Measurements from ENCODE around the gene PLCB3.

PLCB3 gene

DNA sequence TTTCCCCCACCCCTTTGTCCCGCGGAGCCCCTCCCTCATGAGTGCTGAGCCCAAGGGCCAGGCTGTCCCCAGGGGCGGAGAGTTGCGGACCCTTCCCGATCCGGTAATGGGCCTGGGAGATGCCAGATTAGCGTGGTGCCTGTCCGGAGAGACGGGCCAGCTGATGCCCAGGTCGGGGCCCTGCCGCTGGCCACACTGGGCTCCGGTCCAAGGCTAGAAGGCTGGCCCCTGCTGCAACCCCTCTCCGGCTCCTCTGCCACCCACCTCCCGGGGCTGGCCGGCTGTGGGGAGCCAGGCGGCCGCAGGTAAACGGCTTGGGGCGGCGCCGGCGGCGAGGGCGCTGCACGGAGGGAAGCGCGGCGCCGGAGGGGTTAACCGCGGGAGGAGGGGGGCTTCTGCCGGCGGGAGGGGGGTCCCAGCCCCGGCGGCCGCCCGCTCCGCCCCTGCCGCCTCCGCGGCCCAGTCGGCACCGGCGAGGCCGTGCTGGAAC lies 40.0 kb downstream of the PLCB3 start, which contains the start of gene KCNK4:
TSS of gene KCNK4 (plus strand) at position 41 of the 490 bp plus-strand sequence. CDS start 1,717 bp downstream, outside the sequence.
- FAIRE-seq (no peak), DNase-seq (ENCODE audit: insufficient read length, low spot score) (no peak)

DNA sequence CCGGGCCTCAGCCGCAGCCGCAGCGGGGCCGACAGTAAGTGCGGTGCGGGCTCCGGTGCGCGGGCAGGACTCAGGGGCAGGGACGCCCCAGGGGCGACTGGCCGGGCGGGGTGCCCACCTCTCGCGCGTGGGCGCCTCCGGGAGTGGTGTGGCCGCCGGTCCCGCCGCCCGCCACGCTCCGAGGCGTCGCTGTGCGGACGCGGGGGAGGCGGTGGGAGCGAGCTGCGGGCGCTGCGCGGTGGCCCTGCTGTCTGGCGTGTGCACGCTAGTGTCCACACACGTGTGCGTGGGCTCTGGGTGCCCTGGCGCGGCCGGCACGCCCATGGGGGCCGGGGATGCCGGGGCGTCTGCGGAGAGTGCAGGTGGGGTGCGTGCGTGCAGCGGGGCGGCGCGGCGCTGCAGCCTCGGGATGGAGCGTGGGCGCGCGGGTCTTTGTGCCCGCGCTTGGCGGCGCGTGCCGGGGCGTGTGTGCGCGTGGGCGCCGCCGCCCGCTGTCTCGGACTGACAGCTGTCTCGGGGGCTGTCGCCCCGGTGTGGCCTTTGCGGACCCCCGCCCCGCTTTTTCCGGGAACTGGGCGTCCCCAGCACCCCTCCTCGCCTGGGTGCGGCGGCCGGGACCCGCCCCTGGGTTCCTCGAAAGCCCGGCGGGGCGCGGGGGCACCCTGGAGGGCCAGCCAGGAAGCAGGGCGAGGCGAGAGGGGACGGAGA lies 40.6 kb downstream of the PLCB3 start:
- TF ChIP-seq POLR2A (IDR thresholded peaks at IDR 0.05; ENCODE audit: low read depth, low read length): no peak

More for the DNA sequence above, 40.0 kb downstream of the PLCB3 start, which contains the start of gene KCNK4:
- TF ChIP-seq POLR2A (IDR thresholded peaks at IDR 0.05; ENCODE audit: low read depth, low read length): no peak

DNA sequence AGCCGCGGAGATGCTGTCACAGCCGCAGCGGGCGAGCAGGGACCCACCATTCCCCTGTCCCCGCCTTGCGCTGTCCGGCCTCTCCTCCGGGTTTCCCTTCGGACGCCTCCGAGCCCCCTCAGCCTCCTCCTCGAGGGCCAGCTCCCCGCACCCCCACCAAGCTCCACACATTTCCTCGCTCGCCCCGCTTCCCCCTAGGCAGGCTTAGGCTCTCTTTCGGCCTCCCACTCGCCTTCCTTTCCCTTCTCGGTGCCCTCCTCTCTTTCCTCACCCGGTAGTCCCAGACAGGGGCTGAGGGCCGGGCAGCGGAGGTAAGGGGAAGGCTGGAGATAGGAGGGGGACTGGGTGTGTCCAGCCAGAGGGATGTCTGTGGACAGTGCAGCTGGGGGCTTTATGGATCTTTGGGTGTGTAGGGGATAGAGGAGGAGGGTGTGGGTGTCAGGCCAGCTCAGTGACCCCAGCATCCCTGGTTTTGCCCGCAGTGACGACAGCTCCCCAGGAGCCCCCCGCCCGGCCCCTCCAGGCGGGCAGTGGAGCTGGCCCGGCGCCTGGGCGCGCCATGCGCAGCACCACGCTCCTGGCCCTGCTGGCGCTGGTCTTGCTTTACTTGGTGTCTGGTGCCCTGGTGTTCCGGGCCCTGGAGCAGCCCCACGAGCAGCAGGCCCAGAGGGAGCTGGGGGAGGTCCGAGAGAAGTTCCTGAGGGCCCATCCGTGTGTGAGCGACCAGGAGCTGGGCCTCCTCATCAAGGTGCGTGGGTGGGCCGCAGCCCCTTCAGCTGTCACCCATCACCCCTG lies 41.3 kb downstream of the PLCB3 start:
- no peak for FAIRE-seq
- no peak for TF ChIP-seq POLR2A (IDR thresholded peaks at IDR 0.05; ENCODE audit: low read depth, low read length)
- no peak for DNase-seq (ENCODE audit: insufficient read length, low spot score)

More for the DNA sequence above, 40.6 kb downstream of the PLCB3 start:
- FAIRE-seq: no peak
- DNase-seq (ENCODE audit: insufficient read length, low spot score): no peak

DNA sequence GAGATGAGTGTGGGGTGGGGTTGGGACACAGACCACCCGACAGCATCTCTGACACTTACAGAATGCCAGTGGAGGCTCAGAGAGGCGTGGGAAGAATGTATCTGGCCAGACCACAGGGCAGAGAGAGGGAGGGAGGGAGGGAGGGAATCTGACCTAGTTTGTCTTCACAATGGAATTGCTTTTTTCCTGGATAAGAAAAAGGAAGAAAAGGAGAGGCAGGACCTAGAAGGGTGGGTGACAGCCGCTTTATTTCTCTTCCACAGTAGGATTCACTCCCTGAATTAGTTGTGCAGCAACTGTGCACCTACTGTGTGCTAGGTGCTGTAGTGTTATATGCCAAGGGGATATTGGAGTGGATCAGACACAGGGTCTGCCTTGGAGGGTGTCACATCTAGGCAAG lies 43.4 kb downstream of the PLCB3 start:
- FAIRE-seq (no peak), DNase-seq (ENCODE audit: insufficient read length, low spot score) (no peak)
- TF ChIP-seq POLR2A (IDR thresholded peaks at IDR 0.05; ENCODE audit: low read depth, low read length): no peak

DNA sequence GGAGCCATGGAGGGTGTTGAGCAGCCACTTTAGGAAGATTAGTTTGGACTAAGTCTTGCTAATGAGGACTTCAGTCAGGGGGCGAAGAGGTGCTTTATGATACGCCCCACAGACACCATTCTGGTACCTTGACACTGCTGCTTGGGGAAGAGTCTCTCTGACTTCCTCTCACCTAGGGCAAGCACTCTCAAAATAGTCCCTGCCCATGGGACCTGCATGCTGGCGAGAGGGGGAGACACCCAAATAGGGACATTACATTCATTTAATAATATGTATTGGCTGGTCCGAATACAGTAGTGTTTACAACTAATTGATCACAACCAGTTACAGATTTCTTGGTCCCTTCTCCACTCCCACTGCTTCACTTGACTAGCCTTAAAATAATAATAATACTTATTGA lies 44.4 kb downstream of the PLCB3 start:
- FAIRE-seq (no peak), DNase-seq (ENCODE audit: insufficient read length, low spot score) (no peak)
- TF ChIP-seq POLR2A (IDR thresholded peaks at IDR 0.05; ENCODE audit: low read depth, low read length): no peak

DNA sequence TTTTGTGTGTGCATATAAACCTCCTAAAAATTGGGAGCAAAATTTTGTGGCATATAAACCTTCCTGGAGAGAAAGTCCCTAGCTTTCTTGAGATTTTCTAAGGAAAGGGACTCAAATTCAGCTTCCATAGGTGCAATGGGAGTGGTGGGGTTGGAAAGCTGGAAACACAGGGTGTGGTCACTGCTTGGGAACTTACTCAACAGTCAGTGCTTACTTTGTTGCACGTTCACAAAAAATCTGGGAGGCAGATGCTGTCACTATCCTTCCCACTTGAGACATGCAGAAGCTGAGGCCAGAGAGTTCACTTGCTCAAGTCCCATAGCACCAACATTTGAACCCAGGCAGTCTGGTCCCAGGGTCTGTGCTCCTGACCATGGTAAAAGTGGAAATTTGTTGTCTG lies 44.9 kb downstream of the PLCB3 start:
- no peak for TF ChIP-seq POLR2A (IDR thresholded peaks at IDR 0.05; ENCODE audit: low read depth, low read length)
- DNase-seq (ENCODE audit: insufficient read length, low spot score): no peak
- no peak for FAIRE-seq

DNA sequence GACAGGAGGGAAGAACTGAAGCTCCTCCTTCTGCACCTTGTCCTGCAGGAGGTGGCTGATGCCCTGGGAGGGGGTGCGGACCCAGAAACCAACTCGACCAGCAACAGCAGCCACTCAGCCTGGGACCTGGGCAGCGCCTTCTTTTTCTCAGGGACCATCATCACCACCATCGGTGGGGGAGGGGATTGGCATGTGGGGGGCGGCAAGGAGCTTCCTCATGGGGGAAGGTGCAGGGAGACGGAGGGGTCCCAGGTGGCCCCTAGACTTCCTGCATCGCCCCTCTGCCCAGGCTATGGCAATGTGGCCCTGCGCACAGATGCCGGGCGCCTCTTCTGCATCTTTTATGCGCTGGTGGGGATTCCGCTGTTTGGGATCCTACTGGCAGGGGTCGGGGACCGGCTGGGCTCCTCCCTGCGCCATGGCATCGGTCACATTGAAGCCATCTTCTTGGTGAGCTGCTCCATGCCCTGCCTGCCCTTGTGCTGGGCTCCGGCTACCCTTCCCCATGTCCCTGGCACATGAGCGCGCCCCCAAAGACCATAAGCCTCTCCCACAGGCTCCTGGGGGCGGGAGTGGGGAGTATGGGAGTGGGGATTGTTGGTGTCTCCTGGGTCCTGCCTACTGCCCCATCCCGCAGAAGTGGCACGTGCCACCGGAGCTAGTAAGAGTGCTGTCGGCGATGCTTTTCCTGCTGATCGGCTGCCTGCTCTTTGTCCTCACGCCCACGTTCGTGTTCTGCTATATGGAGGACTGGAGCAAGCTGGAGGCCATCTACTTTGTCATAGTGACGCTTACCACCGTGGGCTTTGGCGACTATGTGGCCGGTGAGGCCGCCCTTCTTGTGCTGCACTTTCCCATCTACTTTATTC lies 45.7 kb downstream of the PLCB3 start:
- no peak for DNase-seq (ENCODE audit: insufficient read length, low spot score)
- TF ChIP-seq POLR2A (IDR thresholded peaks at IDR 0.05; ENCODE audit: low read depth, low read length): no peak
- no peak for FAIRE-seq

DNA sequence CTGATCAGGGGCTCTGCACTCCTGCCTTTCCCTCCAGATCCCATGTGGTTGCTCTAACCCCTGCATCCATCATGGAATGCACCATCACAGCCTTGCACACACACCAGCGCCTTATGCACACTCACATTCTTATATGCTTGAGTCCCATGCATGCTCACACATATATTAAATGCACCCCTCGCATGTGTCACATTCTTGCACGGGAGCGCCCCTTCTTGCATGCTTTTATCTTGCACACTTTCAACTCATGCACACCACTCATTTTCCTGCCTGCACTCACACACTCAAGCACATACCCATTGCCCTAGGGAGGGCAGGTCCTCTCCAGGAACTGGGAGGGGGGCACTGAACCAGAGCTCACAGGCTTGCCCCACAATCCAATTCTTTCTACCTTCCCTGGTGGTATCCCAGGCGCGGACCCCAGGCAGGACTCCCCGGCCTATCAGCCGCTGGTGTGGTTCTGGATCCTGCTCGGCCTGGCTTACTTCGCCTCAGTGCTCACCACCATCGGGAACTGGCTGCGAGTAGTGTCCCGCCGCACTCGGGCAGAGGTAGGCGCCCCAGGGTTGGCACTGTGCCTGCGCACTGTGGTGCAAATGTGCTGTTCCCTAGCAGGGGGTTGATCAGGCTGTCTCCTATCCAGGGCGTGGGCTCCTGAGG lies 46.5 kb downstream of the PLCB3 start:
- DNase-seq (ENCODE audit: insufficient read length, low spot score): no peak
- no peak for FAIRE-seq
- TF ChIP-seq POLR2A (IDR thresholded peaks at IDR 0.05; ENCODE audit: low read depth, low read length): no peak

DNA sequence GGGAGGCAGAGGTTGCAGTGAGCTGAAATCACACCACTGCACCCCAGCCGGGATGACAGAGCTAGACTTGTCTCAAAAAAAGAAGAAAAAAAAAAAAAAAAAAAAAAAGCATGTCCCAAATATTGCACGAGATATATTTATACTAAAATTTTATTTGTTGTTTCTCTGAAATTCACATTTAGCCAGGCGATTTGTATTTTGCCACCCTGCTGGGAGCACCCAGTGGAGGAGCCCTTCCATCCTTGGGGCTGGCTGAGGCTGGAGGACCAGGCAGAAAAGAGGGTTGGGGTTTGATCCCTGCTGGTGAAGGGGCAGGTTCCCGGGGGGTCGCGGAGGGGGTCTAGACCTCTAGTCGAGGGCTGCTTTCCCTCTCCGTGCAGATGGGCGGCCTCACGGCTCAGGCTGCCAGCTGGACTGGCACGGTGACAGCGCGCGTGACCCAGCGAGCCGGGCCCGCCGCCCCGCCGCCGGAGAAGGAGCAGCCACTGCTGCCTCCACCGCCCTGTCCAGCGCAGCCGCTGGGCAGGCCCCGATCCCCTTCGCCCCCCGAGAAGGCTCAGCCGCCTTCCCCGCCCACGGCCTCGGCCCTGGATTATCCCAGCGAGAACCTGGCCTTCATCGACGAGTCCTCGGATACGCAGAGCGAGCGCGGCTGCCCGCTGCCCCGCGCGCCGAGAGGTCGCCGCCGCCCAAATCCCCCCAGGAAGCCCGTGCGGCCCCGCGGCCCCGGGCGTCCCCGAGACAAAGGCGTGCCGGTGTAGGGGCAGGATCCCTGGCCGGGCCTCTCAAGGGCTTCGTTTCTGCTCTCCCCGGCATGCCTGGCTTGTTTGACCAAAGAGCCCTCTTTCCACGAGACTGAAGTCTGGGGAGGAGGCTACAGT lies 47.9 kb downstream of the PLCB3 start:
- DNase-seq (ENCODE audit: insufficient read length, low spot score) (no peak), FAIRE-seq (no peak)
- no peak for TF ChIP-seq POLR2A (IDR thresholded peaks at IDR 0.05; ENCODE audit: low read depth, low read length)

DNA sequence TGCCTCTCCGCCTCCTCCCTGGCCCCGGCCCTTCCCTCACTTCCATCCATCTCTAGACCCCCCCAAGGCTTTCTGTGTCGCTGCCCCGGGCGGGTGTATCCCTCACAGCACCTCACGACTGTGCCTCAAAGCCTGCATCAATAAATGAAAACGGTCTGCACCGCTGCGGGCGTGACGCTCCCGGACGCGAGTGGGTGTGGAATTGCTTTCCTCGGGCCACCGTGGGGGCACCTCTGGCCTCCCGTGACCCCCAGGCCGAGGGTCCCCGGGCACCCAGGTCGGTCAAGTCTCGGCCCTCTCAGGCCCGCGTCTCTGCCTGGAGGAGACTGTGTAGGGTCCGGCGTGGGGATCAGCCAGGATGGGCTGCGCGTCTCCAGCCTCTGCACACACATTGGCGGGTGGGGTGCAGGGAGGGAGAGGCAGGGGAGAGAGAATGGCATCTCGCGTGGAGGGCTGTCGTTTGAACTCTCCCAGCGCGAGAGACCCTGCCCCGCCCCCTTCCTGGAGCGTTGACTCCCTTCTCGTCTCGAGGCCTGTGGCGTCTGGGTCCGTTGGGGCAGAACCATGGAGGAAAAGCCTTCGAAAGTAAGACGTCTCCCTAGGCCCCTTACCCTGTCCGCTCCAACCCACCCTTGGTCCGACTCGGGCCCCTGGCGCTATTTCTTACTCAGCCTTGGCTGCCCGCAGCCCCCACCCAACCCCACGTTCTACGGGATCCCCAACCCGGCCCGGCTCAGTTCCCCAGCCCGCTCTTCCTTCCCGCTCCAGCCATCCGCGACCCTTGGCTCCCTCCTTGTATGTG lies 48.7 kb downstream of the PLCB3 start, which contains the start of gene CATSPERZ:
TSS of gene CATSPERZ (plus strand) at position 512 of the 802 bp plus-strand sequence. CDS start at position 565, 53 bp downstream.
- FAIRE-seq: no peak
- no peak for DNase-seq (ENCODE audit: insufficient read length, low spot score)
- no peak for TF ChIP-seq POLR2A (IDR thresholded peaks at IDR 0.05; ENCODE audit: low read depth, low read length)

Data from H54 (cell line).